Endothelial cell of umbilical vein (primary cell): ENCODE data around the gene GTF3C1.

ENCODE experiments used
- EZH2 ChIP-seq: IDR thresholded peaks from 2 replicates; pipeline ENCODE4 v1.6.1; 2012; ENCODE audit warnings: borderline replicate concordance, low read depth, mild to moderate bottlenecking, moderate library complexity, low read length, inconsistent platforms; ENCODE audit not compliant: severe bottlenecking
- GATA2 ChIP-seq: IDR thresholded peaks from 2 replicates; pipeline ENCODE4 v1.7.0; 2011; ENCODE audit warnings: low read depth, mild to moderate bottlenecking, moderate library complexity, mixed read lengths, low read length; ENCODE audit not compliant: insufficient read length, insufficient read depth
- JUN ChIP-seq: IDR thresholded peaks from 2 replicates; pipeline ENCODE4 v1.6.1; 2011; ENCODE audit warnings: borderline replicate concordance, low read depth; ENCODE audit not compliant: insufficient read length, insufficient read depth
- MYC ChIP-seq: IDR thresholded peaks from one replicate; pipeline ENCODE4 v1.6.1; 2011; ENCODE audit warnings: mild to moderate bottlenecking, low read depth, low read length
- POLR2A ChIP-seq: IDR thresholded peaks from 2 replicates; pipeline ENCODE4 v1.6.1; 2012; ENCODE audit warnings: low read depth, mild to moderate bottlenecking, control low read depth, low read length
- POLR2AphosphoS5 ChIP-seq: IDR thresholded peaks from 2 replicates; pipeline ENCODE4 v1.6.1; 2012; ENCODE audit warnings: low read depth, mild to moderate bottlenecking, control low read depth, low read length, moderate library complexity; ENCODE audit not compliant: insufficient read depth
- TF ChIP-seq, protein P1 (sequence below), 2 donors: IDR thresholded peaks; 1 replicate in 1 of 2; 2 replicates in 1 of 2; pipeline ENCODE4 v1.5.1; 2011; ENCODE audit warnings: low read length in 2 of 2, mild to moderate bottlenecking in 2 of 2, moderate library complexity in 2 of 2, control low read depth in 1 of 2, inconsistent platforms in 1 of 2, low read depth in 1 of 2; ENCODE audit not compliant: insufficient read depth in 1 of 2; ENCODE audit errors: extremely low read depth in 1 of 2
- TF ChIP-seq, protein P2 (sequence below): IDR thresholded peaks from 2 replicates; pipeline ENCODE4 v1.6.1; 2011; ENCODE audit not compliant: insufficient read depth, insufficient read length

DNA sequence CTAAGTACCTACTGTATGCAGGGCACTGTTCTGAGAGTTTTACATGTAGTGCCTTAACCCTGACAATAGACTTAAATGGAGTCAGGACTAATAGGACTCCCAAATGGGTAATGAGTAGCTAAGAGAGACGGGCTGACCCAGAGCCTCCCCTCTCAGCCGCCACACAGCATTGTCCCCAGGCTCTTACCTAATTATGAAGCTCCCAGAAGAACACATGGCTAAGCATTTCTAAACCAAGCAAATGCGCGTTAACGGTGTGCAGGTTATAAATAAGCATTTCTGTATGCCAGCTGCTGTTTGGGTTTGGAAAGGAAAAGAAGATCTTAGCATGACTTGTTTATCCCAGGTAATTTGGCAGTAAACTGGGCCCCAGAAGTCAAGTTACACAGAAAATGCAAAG, 14.5 kb upstream of the GTF3C1 start:
- TF ChIP-seq, protein P1, sequence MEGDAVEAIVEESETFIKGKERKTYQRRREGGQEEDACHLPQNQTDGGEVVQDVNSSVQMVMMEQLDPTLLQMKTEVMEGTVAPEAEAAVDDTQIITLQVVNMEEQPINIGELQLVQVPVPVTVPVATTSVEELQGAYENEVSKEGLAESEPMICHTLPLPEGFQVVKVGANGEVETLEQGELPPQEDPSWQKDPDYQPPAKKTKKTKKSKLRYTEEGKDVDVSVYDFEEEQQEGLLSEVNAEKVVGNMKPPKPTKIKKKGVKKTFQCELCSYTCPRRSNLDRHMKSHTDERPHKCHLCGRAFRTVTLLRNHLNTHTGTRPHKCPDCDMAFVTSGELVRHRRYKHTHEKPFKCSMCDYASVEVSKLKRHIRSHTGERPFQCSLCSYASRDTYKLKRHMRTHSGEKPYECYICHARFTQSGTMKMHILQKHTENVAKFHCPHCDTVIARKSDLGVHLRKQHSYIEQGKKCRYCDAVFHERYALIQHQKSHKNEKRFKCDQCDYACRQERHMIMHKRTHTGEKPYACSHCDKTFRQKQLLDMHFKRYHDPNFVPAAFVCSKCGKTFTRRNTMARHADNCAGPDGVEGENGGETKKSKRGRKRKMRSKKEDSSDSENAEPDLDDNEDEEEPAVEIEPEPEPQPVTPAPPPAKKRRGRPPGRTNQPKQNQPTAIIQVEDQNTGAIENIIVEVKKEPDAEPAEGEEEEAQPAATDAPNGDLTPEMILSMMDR (IDR thresholded peaks at IDR 0.05; ENCODE audit: extremely low read depth in 1 of 2, insufficient read depth in 1 of 2, low read depth in 1 of 2, low read length in 2 of 2) = no peak
- TF ChIP-seq POLR2A (no peak), GATA2 (no peak), EZH2 (no peak), POLR2AphosphoS5 (no peak), JUN (no peak), MYC (no peak)
- TF ChIP-seq, protein P2, sequence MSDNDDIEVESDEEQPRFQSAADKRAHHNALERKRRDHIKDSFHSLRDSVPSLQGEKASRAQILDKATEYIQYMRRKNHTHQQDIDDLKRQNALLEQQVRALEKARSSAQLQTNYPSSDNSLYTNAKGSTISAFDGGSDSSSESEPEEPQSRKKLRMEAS = no peak
